Skin epidermis (tissue), 12 donors: ENCODE measurements around the gene GNG7.
A peak's percentile ranks its signal among the peaks of the same experiment; 100 is the strongest.
"Not testable (repeated sequence)": the region's sequence is repeated elsewhere in the genome, so short reads cannot be mapped to it uniquely, and the experiment has no call there.

Source experiments
- H3K27ac ChIP-seq, 21 experiments: fragments of 200-600 bp; sonication (generic) in 11 of 21; one replicate each; pipeline ENCODE4 v1.5.0; 2020; ENCODE audit warnings: mild to moderate bottlenecking in 3 of 21, inconsistent platforms in 2 of 21, moderate library complexity in 2 of 21
- H3K4me3 ChIP-seq, 7 experiments: fragments of 200-600 bp; sonication (generic) in 2 of 7; one replicate each; pipeline ENCODE4 v1.5.0; 2020; ENCODE audit warnings: inconsistent platforms in 2 of 7, mild to moderate bottlenecking in 2 of 7, moderate library complexity in 1 of 7

The GNG7 gene

GRCh38 chr19:2611483-2612464 lies 90.7 kb downstream of the GNG7 start:
- Histone ChIP-seq H3K27ac (peak overlapping the region in 7 of 21 experiments; percentile 63 to 84 (median 82)), H3K4me3 (no peak overlapping the region)

GRCh38 chr19:2610637-2611482 lies 91.6 kb downstream of the GNG7 start:
- Histone ChIP-seq H3K27ac (peak overlapping the region in 18 of 21 experiments; percentile 25 to 84 (median 77)), H3K4me3 (peak overlapping the region; percentile 14 to 43 (median 26))

- Histone ChIP-seq H3K27ac (no peak overlapping the region), H3K4me3 (no peak overlapping the region)
Measured at GRCh38 chr19:2609389-2610116, 92.9 kb downstream of the GNG7 start.

GRCh38 chr19:2609034-2609388 lies 93.5 kb downstream of the GNG7 start:
- not testable (repeated sequence) for H3K4me3 ChIP-seq, H3K27ac ChIP-seq

GRCh38 chr19:2608602-2608922 lies 93.9 kb downstream of the GNG7 start:
- Histone ChIP-seq H3K4me3 (no peak overlapping the region), H3K27ac (peak overlapping the region in 1 of 21 experiments; percentile 24)

- H3K27ac ChIP-seq = peak overlapping the region in 1 of 21 experiments; percentile 24
- no peak overlapping the region for H3K4me3 ChIP-seq
Measured at GRCh38 chr19:2607712-2608601, 94.5 kb downstream of the GNG7 start.

GRCh38 chr19:2606774-2607173 lies 95.7 kb downstream of the GNG7 start:
- H3K27ac ChIP-seq, H3K4me3 ChIP-seq: not testable (repeated sequence)

GRCh38 chr19:2605889-2606288 lies 96.6 kb downstream of the GNG7 start:
- H3K27ac ChIP-seq, H3K4me3 ChIP-seq: not testable (repeated sequence)

GRCh38 chr19:2604747-2605329 lies 97.7 kb downstream of the GNG7 start:
- Histone ChIP-seq H3K27ac (no peak overlapping the region), H3K4me3 (no peak overlapping the region)

- H3K27ac ChIP-seq = peak overlapping the region in 18 of 21 experiments; percentile 8 to 87 (median 68)
- H3K4me3 ChIP-seq = peak overlapping the region in 1 of 7 experiments; percentile 7
Measured at GRCh38 chr19:2603334-2603733, 99.2 kb downstream of the GNG7 start.

- peak overlapping the region in 20 of 21 experiments; percentile 8 to 87 (median 65) for H3K27ac ChIP-seq
- H3K4me3 ChIP-seq = peak overlapping the region in 1 of 7 experiments; percentile 25
Measured at GRCh38 chr19:2602391-2603181, 99.9 kb downstream of the GNG7 start.

- H3K4me3 ChIP-seq = no peak overlapping the region
- peak overlapping the region in 11 of 21 experiments; percentile 6 to 87 (median 67) for H3K27ac ChIP-seq
Measured at GRCh38 chr19:2600914-2601870, 101.3 kb downstream of the GNG7 start.

GRCh38 chr19:2594319-2594718 lies 108.2 kb downstream of the GNG7 start:
- H3K27ac ChIP-seq = no peak overlapping the region
- H3K4me3 ChIP-seq = no peak overlapping the region

GRCh38 chr19:2592824-2593223 lies 109.7 kb downstream of the GNG7 start:
- no peak overlapping the region for H3K4me3 ChIP-seq
- no peak overlapping the region for H3K27ac ChIP-seq

GRCh38 chr19:2591537-2592291 lies 110.8 kb downstream of the GNG7 start:
- Histone ChIP-seq H3K27ac (no peak overlapping the region), H3K4me3 (no peak overlapping the region)
